ENCODE measurements around the gene MAPKAP1. TPM values are rescaled to one million over a fixed set of nuclear protein-coding genes. Genes with fewer than 3 reads are reported as not detected.

MAPKAP1 gene
- total and polyA plus RNA-seq, 9 of the 15 experiments (the other 6 are each of a cell fraction or from before 2014, with no cell fraction given), result 2.6 to 82.1 (median 61.1) TPM

GRCh38 chr9:125433461-125434011 is 273.5 kb downstream of the MAPKAP1 start:
- intact Hi-C loops (cut with micrococcal nuclease) (no loop called here), in situ Hi-C loops (cut with MboI) (loop anchor here (10.0 kb wide), 1 partner anchor 201 kb away; no protein-coding TSS in a partner anchor)
- no peak for DNase-seq (ENCODE audit: extremely low read depth in 1 of 4, low spot score in 3 of 4)
- peaks cover 3 to 54% of the 10 kb centered on the region in 2 experiments; a peak in 3 of 5 replicates for H3K4me1 ChIP-seq (replicated peaks in 1 of 2; ENCODE audit: control insufficient read depth in 2 of 2, insufficient read depth in 2 of 2, low read length in 2 of 2)
- no peak overlapping the region for H3K4me2 ChIP-seq (ENCODE audit: insufficient read depth, low read length)
- ChIA-PET POLR2A (interaction anchor here (0.6 kb wide), 1 partner anchor 26 kb away, joined by 3 read pairs; no protein-coding TSS in a partner anchor), CTCF (ENCODE audit: low intra/inter-chr PET ratio) (no interaction called here)
- no TSS peak for BruUV-seq (replicated peaks)
- no peaks in the 10 kb centered on the region for H3K36me3 ChIP-seq (ENCODE audit: control insufficient read depth, insufficient read depth, low read length)
- no peak overlapping the region for H3K4me3 ChIP-seq
- no peak for ATAC-seq
- TF ChIP-seq BRF1 (IDR thresholded peaks at IDR 0.05; ENCODE audit: borderline replicate concordance, extremely low read depth, insufficient read length), result no peak
- TF ChIP-seq HDAC1 (IDR thresholded peaks at IDR 0.05), result no peak
- no peak for TF ChIP-seq FUS (optimal IDR thresholded peaks at IDR 0.05; ENCODE audit: low read depth, low read length)
- TF ChIP-seq, protein P1, sequence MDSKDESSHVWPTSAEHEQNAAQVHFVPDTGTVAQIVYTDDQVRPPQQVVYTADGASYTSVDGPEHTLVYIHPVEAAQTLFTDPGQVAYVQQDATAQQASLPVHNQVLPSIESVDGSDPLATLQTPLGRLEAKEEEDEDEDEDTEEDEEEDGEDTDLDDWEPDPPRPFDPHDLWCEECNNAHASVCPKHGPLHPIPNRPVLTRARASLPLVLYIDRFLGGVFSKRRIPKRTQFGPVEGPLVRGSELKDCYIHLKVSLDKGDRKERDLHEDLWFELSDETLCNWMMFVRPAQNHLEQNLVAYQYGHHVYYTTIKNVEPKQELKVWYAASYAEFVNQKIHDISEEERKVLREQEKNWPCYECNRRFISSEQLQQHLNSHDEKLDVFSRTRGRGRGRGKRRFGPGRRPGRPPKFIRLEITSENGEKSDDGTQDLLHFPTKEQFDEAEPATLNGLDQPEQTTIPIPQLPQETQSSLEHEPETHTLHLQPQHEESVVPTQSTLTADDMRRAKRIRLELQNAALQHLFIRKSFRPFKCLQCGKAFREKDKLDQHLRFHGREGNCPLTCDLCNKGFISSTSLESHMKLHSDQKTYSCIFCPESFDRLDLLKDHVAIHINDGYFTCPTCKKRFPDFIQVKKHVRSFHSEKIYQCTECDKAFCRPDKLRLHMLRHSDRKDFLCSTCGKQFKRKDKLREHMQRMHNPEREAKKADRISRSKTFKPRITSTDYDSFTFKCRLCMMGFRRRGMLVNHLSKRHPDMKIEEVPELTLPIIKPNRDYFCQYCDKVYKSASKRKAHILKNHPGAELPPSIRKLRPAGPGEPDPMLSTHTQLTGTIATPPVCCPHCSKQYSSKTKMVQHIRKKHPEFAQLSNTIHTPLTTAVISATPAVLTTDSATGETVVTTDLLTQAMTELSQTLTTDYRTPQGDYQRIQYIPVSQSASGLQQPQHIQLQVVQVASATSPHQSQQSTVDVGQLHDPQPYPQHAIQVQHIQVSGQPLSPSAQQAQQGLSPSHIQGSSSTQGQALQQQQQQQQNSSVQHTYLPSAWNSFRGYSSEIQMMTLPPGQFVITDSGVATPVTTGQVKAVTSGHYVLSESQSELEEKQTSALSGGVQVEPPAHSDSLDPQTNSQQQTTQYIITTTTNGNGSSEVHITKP (IDR thresholded peaks at IDR 0.05; ENCODE audit: partially characterized antibody), result no peak
- no peak for TF ChIP-seq ZNF639 (CRISPR knock-in tag; conservative IDR thresholded peaks at IDR 0.05 in 1 of 2, IDR thresholded peaks at IDR 0.05 in 1 of 2)
- no peak overlapping the region for H2AFZ ChIP-seq (ENCODE audit: low read depth, low read length)
- FAIRE-seq, result no peak
- no peaks in the 10 kb centered on the region for H3K9me3 ChIP-seq (replicated peaks; ENCODE audit: control insufficient read depth, insufficient read depth, low read depth, low read length)
- WGBS (ENCODE audit: insufficient coverage, low coverage, missing lambda C conversion rate), result 53% methylated on average over 14 of the region's 15 CpGs
- H3K79me2 ChIP-seq (ENCODE audit: control insufficient read depth, insufficient read depth, low read length), result no peaks in the 10 kb centered on the region
- no peak overlapping the region for H3K27ac ChIP-seq (ENCODE audit: extremely low read depth, low read depth, low read length)
- no peaks in the 10 kb centered on the region for H3K9me1 ChIP-seq (ENCODE audit: control insufficient read depth, insufficient read depth, low read length)
- H4K20me1 ChIP-seq (replicated peaks; ENCODE audit: control insufficient read depth, insufficient read depth, low read length), result no peaks in the 10 kb centered on the region; the same call in 1 of the 2 replicates
- no peaks in the 10 kb centered on the region for H3K27me3 ChIP-seq (ENCODE audit: control insufficient read depth in 2 of 2, insufficient read depth in 2 of 2, low read length in 2 of 2)
- no peak overlapping the region for H3K9ac ChIP-seq (ENCODE audit: insufficient read depth in 1 of 2, low read depth in 2 of 2, low read length in 2 of 2)

Measured in K562 (cell line).